GM23248 (cell line): Measurements from ENCODE around the gene CRTAC1.

ENCODE experiments used
- EZH2 ChIP-seq: fragments of 200-600 bp; sonication (generic); IDR thresholded peaks from 2 replicates; pipeline ENCODE4 v1.6.1; 2018; ENCODE audit warnings: antibody characterized with exemption, mild to moderate bottlenecking; ENCODE audit not compliant: insufficient read depth, poor library complexity, severe bottlenecking
- EZH2phosphoT487 ChIP-seq: fragments of 200-600 bp; sonication (generic); IDR thresholded peaks from 2 replicates; pipeline ENCODE4 v1.6.1; 2018; ENCODE audit warnings: antibody characterized with exemption, moderate library complexity, mild to moderate bottlenecking, low read depth; ENCODE audit not compliant: insufficient read depth

- TF ChIP-seq EZH2 (no peak), EZH2phosphoT487 (no peak)
These were observed 115.6 kb downstream of the CRTAC1 start for GRCh38 chr10:97914837-97915211.
